AG10803 (cell line): ENCODE data around the gene PKNOX1.
"Not testable (repeated sequence)": the region's sequence is repeated elsewhere in the genome, so short reads cannot be mapped to it uniquely, and the experiment has no call there.

Experiments
- DNase-seq: peaks from one replicate; pipeline ENCODE4 v3.0.0; 2010; ENCODE audit warnings: low read depth
- H3K4me3 ChIP-seq: 2 replicates; pipeline ENCODE4 v1.5.1; 2011; ENCODE audit warnings: mild to moderate bottlenecking, low read length, control low read depth

Gene PKNOX1

DNA sequence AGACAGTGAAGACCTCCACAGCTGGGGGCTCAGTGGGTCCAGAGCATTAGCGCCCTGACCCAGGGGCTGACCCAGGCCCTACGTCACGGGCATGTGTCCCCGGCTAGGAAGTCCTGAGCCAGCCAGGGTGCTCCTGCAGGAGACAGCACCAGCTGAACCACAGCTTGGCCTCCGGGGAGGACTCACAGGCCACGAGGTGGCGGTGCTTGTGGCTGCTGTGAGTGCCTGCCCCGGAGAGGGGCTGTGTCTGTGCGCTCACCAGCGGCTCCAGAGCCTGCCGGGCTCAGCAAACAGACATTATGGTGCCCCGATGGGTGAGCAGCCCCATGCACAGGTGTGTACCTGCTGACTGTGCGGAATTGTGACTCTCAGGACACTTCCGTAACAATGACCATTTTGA, 70.2 kb downstream of the PKNOX1 start:
- DNase-seq, H3K4me3 ChIP-seq: not testable (repeated sequence)

DNA sequence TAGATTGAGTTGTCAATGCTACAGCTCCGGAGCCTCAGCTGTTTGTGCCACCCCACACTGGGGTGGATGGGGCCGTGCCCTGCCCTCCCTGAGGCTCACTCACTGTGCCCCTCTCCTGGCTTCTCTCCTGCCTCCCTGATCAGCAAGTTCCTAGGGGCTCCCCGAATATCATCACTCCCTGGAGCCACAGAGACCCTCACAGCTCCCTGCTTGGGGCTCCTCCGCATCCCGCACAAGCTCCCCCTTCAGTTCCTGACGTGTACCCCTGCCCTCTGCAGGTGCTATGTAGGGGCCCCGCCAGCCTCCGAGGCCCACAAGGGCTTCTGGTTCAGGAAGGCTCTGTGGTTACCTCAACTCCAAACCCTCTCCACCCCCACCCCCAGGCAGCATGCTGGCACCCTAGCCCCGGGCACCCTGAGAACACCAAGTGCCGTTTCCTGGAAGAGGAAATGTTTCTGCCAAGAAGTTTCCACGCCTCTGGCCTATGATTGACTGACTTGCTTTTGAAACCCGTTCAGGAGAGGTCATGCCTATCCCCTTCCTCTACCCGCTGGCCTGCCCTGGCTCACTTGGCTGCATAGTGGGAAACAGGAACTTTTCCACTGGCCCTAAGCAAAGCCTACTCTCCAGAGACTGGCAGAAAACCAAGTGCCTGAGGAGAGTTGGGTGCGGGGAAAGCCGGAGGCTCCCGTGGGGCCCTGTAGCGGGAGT, 71.0 kb downstream of the PKNOX1 start:
- not testable (repeated sequence) for DNase-seq, H3K4me3 ChIP-seq

DNA sequence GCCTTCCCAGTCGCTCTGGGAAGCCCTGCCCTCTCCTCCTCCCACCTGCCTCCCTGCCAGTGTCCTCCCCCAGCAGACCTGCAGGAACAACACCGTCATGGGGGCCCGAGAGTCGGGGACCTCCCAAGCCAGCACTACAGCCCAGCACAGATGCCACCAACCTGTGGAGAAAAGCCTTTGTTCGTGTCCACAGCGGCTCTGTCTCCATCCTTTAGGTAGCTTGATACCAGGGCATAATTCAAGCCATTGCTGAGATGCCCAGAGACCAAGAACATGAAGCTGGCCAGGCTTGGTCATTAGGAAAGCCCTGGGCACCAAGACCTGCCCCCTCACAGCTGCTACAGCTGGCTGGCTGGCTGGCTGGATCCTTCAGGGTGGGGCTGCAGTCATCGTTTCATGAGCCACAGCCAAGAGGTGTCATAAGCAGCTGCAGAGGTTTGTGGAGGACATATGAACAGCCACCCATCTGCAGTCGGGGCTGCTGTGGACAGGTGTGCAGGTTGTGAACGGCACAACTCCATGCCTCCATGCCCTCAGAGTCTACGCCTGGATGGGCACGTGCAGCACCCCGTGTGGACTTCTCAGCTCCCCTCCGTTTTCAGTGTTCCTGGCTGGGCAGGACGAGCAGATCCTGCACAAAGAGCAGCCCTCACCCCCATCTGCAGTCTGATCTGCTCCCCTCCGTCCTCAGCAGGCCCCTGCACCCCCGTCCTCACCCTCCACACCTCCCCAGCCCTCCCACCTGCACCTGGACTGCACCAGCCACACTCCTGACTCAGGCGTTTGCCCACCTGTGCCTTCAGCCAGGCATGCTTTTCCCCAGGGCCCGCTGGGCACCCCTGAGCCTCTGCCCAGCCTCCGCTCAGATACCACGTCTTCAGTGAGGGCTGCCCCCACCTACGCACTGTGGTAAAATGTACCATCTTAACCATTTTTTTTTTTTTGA, 71.8 kb downstream of the PKNOX1 start:
- H3K4me3 ChIP-seq, DNase-seq: not testable (repeated sequence)

DNA sequence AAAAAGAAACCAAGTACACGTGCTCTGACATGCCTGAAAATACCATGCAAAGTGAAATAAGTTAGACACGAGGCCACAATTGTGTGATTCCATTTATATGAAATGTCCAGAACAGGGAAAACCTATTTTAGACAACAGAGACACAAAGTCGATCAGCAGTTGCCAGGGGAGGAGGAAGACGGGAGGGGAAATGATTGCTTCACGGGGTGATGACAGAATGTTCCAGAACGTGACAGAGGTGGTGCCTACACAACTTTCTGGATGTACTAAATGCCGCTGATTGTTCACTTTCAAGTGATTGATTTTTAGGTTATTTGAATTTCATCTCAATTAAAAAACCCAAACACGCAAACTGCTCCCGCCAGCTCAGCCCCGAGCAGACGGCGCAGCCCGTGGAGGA, 78.8 kb downstream of the PKNOX1 start:
- H3K4me3 ChIP-seq, DNase-seq: not testable (repeated sequence)

DNA sequence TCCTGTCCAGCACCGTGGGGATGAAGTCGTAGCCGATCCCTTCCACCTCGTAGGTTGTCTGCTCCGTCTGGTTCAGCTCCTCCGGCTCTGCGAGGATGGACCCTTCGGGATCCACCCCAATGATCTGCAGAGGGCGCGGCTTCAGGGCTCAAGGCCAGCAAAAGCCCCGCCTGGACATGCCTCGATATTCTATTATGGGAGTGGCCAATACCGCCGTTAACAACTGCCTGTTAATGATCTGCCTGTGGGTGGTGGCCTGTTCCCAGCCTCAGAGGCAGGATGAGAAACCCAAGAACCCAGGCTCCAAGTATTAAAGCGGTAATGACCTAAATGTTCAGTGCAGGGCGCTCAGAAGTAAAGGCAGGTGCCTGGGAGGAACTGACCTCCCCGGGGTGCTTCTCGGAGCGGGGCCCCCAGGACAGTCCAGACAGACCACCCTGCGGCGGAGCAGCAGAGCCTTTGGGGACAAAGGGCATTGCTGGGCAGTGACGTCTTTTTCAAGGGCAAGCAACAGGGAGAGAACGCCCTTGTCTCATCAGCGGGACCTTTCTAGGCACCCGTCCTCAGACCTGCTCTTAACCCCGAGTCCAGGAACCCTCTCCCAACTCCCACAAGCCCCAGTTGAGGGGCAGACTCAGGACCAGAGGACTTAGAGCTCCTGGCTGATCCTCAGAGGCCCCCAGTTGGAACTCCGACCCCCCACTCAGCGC, 88.7 kb downstream of the PKNOX1 start:
- not testable (repeated sequence) for H3K4me3 ChIP-seq, DNase-seq

DNA sequence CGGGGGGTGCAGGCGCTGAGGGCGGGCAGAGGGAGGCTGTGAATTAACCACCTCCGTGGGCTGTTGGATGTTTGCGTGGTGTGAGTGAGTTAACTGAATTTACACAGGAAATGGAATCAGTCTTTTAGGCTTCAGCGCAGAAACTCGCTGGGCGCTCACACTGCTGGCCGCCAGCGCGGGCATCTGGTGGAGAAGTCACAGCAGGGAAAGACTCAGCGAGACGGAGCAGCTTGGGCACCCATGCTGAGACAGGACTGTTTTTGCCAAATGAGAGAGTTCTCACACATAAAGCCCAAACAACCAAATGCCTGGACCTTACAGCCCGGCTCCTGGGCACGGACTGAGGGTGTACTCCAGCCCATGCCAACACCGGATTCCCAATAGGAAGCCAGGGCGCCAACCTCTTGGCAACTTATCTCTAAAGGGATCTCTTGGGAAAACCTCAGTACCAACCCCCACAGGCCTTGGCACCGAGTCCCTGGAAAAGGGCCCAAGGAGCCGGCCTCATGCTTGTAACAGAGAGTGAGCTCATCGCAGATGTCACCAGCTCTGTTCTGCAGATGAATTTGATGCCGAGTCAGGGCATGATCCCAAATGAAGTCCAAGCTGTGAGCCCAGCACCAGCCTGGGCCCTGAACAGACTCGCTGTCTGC, 90.0 kb downstream of the PKNOX1 start:
- DNase-seq, H3K4me3 ChIP-seq: not testable (repeated sequence)

DNA sequence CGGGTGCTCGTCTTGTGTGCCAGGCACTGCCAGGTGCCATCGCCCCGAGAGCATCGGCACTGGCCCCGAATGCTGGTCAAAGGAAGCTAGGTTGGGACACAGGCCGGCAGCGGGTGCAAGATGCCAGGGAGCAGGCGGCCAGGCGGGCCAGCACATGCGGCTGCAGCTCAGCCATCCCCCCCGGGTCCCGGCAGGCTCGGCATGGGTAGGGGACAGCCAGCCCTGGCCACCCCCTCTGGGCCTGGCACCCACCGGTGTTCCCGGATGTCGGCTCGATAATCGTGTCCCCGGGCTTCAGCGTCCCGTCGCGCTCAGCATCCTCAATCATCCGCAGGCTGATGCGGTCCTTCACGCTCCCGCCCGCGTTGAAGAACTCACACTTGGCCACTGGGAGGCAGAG, 91.6 kb downstream of the PKNOX1 start:
- not testable (repeated sequence) for DNase-seq, H3K4me3 ChIP-seq

DNA sequence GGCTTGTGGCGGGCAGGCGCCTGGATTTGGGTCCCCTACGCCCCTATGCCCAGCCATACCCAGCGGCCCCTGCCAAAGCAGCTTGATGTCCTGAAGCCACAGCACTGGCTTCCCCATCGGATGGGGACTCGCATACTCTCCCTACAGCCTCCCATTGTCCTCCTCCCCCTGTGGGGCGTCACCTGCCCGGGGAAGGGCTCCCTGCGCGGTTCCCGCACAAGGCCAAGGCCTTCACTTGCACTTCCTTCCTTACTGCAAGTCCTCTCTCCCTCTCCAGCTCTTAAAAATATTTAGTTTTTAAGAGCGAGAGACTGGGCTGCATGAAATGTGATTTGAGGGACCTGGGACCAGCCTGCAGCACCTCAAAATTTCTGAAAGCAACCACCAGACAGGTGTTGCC, 92.3 kb downstream of the PKNOX1 start:
- DNase-seq, H3K4me3 ChIP-seq: not testable (repeated sequence)

DNA sequence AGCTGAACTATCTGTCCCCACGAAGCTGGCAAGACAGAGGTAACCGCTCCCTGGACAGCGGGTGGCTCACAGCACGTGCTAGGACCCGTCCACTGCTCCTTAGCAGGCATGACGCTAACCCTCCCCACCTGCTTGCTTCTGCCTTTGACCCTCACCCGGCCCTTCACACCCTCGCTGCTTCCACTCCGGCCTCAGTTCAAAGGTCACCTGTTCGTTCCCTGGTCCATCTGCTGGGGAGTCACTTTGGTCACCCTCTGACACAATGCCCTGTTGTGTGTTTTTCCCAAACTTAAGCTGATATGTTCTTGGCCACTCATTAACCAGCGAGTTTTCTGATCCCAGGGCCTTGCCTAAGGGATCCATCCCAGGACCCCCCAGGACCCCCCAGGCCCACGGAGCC, 93.7 kb downstream of the PKNOX1 start:
- not testable (repeated sequence) for DNase-seq, H3K4me3 ChIP-seq

DNA sequence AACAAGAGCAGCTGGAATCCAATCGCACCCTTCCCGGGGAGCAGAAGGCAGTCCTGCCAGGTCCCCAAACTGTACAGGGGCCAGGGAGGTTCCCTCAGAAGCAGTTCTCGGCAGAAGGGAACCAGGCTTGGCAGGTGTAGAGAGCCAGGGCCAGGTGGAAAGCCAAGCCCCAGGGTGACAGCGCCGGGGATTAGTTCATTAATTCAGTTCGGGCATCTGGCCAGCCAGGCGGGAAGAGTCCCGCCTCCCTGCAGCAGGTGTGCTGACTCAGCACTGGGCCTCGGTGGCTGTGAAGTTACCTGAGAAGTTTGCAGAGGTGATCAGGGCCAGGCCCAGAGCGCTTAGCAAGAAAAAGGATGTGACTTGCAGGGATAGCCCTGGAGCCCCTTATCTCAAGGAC, 95.3 kb downstream of the PKNOX1 start:
- DNase-seq, H3K4me3 ChIP-seq: not testable (repeated sequence)

DNA sequence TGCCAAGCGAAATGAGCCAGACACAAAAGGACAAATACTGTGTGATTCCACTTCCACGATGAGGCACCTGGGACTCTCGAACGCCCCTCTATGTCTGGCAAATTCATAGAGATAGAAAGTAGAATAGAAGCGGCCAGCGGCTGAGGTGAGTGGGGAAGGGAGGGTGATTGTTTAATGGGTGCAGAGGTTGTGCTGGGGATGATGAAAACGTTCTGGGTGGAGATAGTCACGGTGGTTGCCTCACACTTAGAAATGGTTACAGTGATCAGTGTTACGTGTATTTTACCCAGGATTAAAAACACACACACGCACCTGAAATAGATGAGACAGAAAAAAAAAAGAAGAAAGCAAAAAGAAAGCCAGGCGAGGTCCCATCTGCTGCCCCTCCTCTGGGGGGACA, 98.4 kb downstream of the PKNOX1 start:
- DNase-seq, H3K4me3 ChIP-seq: not testable (repeated sequence)

DNA sequence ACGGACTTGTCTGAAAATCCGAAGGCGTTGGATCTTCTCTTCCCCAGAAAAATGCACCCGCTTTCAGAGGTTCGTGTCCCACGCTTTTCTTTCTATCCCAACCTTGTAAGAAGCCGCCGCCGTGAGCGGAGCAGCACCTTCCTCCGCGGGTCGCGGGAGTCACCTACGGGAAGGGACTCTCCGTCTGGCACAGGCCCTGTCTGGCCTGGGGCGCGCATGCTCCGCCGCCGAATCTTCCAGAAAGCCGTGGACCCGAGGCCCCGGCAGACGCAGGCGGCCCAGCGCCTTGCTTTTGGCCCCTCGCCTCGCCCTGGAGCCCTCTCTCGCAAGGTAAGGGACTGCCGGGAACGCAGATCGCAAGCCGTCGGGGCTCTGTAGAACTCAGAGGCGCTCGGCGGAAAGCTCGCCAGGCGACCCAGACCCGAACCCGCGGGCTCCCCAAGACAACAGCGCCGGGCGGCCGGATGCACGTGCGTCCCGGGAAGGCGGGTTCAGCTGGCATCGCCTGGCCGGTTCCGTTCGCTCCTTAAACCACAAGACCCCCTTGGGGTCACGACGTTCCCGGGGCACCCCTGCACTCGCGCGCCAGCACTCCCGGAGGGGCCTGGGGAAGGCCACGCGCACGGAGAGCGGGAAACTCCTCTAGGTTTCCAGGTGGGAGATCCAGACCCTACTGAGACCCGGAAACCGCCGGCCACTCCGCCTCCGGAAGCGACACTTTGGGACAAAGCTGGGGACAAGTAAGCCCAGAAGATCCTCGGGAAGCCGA, 100.2 kb downstream of the PKNOX1 start:
- DNase-seq, H3K4me3 ChIP-seq: not testable (repeated sequence)

DNA sequence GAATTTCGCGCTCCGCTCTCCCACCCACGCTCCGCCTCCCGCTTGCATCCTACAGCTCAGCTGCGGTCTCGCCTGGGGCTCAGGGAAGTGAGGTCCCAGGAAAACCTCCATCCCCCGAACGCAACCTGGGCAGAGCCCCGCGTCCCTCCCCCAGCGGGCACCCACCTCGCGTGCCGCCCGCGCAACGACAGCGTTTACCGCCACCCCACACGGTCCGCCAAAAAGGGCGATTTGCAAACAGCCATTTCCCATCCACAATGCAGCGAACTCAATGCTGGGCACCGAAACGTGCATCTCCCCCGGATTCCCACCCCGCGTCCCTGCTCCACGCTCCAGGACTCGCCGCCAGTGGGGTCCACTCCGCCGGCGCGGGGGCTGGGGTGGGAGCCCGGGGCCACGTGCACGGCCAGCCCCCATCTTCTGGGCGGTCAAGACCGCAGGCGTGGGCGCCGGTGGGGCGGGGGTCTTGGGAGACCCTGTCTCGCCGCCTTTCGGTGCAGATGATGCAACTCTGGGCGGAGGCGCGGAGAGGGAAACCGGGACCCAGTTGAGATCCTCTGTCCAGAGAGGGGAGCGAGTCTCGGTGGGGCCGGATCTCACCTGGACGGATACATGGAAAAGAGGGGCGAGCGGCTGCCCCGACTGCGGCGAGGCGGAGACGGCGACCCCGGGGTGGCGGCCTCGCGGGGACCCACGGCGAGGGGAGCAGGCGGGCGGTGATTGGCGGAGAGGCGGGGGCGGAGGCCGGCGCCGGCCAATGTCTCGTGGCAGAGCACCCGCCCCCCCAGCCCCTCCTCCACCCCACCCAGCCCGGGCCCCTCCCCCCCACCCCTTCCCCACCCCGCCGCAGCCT, 101.0 kb downstream of the PKNOX1 start, which contains the start of gene CBS:
Gene CBS (minus strand): TSS at position 666 of the 853 bp plus-strand sequence. CDS start 3,642 bp downstream, outside the sequence.
- not testable (repeated sequence) for H3K4me3 ChIP-seq, DNase-seq

DNA sequence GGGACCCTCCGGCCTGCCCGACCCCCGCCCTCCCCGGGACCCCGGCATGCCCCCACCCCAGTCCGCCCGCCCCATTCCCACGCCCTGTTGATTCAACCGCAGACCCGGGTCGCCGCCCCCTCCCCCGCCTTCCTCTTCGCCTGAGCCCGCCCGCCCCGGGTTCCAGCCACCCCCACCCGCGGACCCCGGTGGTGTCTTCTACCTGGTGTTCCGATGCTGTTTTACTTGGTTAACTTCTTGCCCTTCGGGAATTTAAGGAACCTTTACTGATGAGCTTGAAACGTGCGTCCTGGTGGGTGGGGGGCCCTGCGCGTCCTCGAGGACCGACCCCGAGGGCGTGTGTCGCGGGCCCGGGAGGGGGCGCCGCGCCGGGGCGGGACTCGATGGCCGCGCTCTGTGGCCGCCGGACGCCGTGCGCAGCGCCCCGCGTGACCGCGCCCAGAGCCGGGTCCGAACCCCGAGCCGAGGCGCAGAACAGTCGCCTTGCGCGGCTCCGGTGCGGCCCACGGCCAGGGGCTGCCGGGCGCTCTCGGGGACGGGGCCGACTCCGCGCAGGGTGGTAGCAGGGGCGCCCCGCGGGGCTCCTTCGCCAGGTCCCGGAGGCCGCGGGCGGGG, 101.8 kb downstream of the PKNOX1 start:
- not testable (repeated sequence) for H3K4me3 ChIP-seq, DNase-seq

DNA sequence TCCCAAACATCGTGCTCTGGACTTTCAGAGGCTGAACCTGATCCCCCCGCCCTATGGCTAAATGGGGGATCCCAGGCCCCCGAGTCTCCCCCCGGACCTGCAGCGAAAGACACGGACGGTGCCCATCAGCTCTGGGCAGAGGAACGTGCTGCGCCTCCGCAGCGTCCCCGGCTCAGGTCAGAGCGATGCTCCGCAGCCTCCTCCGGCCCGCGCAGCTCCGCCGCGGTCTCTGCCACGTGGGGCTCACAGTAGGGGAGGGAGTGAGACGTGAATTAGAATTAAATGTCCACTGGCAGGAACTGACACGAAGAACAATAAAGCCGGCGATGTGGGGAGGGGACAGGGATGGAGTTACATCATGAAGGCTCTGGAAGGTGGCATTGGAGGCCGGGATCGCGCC, 102.3 kb downstream of the PKNOX1 start:
- H3K4me3 ChIP-seq, DNase-seq: not testable (repeated sequence)

DNA sequence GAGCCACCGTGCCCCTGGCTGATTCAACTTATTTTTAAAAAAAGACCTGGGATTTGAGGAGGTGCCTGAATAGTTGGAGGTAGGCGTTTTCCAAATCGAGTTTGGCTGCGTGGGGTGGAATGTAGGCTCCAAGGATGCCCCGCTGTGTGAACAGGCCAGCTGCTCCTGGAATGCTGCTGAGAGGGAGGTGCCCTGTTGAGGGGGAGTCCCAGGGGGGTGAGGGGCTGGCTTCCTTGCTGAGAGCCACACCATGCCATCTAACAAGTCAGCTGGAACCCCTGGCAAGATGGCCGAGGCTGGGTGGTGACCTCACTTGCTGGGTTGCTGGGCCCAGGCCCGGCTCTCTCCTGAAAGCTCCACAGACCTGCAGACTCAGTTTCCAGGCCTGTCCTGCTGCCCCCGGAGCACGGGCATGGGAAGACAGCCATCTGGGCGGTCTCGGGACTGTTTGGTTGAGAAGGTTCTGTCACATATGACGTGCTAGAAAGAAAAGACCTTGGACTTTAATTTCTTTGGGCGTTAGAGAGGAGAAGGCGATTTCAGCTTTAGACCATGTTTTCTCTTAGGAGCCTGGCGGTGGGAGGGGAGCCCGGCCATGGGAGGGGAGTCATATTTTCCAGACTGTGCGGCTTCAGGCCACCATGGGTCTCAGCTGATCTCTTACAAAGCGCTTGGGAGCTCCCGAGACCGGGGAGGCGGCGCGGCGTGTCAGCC, 108.4 kb downstream of the PKNOX1 start:
- not testable (repeated sequence) for H3K4me3 ChIP-seq, DNase-seq
